SK-N-SH treated with all-trans-retinoic acid at 6 μM for 48 hours (cell line): ENCODE measurements around the gene SORCS2.

ENCODE experiments used
- ARNTL ChIP-seq: fragments of 450-650 bp; formaldehyde crosslinking; IDR thresholded peaks from 2 replicates; pipeline ENCODE4 v1.5.0; 2020; ENCODE audit warnings: low read depth, mild to moderate bottlenecking, moderate library complexity, borderline replicate concordance
- GLIS3 ChIP-seq: fragments of 250-450 bp; sonication (Bioruptor Pico); IDR thresholded peaks from 2 replicates; pipeline ENCODE4 v1.5.0; 2020; ENCODE audit warnings: mild to moderate bottlenecking, moderate library complexity
- ISL1 ChIP-seq: fragments of 250-450 bp; sonication (Bioruptor Pico); IDR thresholded peaks from 2 replicates; pipeline ENCODE4 v2.1.2; 2022; ENCODE audit warnings: mild to moderate bottlenecking, moderate library complexity
- RARB ChIP-seq: fragments of 250-450 bp; sonication (Bioruptor Pico); IDR thresholded peaks from 2 replicates; pipeline ENCODE4 v1.8.0; 2021; ENCODE audit warnings: mild to moderate bottlenecking, moderate library complexity
- TCF4 ChIP-seq: fragments of 250-450 bp; sonication (Bioruptor Pico); IDR thresholded peaks from 2 replicates; pipeline ENCODE4 v1.8.0; 2021; ENCODE audit warnings: mild to moderate bottlenecking, moderate library complexity, borderline replicate concordance
- ZC3H10 ChIP-seq: fragments of 250-450 bp; sonication (Bioruptor Pico); IDR thresholded peaks from 2 replicates; pipeline ENCODE4 v1.5.1; 2021; ENCODE audit warnings: mild to moderate bottlenecking, moderate library complexity
- ZFP3 ChIP-seq: fragments of 250-450 bp; sonication (Bioruptor Pico); IDR thresholded peaks from 2 replicates; pipeline ENCODE4 v1.5.0; 2020; ENCODE audit warnings: mild to moderate bottlenecking, moderate library complexity
- TF ChIP-seq, protein P1 (sequence below): fragments of 250-450 bp; sonication (Bioruptor Pico); IDR thresholded peaks from 2 replicates; pipeline ENCODE4 v1.8.0; 2020; ENCODE audit warnings: mild to moderate bottlenecking, moderate library complexity, borderline replicate concordance
- TF ChIP-seq, protein P2 (sequence below): fragments of 250-450 bp; sonication (Bioruptor Pico); IDR thresholded peaks from 2 replicates; pipeline ENCODE4 v1.5.1; 2020; ENCODE audit warnings: low read depth, mild to moderate bottlenecking, moderate library complexity
- TF ChIP-seq, protein P3 (sequence below): fragments of 250-450 bp; sonication (Bioruptor Pico); IDR thresholded peaks from 2 replicates; pipeline ENCODE4 v1.5.0; 2020; ENCODE audit warnings: mild to moderate bottlenecking, moderate library complexity

DNA sequence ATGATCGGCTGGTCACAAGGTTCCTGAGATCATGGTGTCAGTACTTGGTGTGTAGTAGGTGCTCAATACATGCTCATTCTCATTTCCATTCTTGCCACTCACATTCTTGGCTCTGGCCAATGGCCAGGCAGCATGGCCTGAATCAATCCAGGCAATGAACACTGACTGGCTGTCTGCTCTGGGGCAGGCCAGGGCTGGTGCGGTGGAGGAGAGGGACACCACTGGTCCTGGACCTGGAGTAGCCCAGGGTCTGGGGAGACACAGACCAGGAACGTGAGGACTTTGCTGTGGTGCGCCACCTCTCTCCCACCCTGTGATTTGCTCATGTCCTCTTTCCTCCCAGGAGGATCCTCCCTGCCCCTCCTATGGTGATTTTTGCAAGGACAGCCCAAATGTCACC, 122.9 kb downstream of the SORCS2 start:
- no peak for TF ChIP-seq ZFP3 (CRISPR knock-in tag)
- no peak for TF ChIP-seq GLIS3 (CRISPR knock-in tag)
- no peak for TF ChIP-seq RARB (CRISPR knock-in tag)
- TF ChIP-seq, protein P1, sequence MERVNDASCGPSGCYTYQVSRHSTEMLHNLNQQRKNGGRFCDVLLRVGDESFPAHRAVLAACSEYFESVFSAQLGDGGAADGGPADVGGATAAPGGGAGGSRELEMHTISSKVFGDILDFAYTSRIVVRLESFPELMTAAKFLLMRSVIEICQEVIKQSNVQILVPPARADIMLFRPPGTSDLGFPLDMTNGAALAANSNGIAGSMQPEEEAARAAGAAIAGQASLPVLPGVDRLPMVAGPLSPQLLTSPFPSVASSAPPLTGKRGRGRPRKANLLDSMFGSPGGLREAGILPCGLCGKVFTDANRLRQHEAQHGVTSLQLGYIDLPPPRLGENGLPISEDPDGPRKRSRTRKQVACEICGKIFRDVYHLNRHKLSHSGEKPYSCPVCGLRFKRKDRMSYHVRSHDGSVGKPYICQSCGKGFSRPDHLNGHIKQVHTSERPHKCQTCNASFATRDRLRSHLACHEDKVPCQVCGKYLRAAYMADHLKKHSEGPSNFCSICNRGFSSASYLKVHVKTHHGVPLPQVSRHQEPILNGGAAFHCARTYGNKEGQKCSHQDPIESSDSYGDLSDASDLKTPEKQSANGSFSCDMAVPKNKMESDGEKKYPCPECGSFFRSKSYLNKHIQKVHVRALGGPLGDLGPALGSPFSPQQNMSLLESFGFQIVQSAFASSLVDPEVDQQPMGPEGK (CRISPR knock-in tag): no peak
- TF ChIP-seq, protein P2, sequence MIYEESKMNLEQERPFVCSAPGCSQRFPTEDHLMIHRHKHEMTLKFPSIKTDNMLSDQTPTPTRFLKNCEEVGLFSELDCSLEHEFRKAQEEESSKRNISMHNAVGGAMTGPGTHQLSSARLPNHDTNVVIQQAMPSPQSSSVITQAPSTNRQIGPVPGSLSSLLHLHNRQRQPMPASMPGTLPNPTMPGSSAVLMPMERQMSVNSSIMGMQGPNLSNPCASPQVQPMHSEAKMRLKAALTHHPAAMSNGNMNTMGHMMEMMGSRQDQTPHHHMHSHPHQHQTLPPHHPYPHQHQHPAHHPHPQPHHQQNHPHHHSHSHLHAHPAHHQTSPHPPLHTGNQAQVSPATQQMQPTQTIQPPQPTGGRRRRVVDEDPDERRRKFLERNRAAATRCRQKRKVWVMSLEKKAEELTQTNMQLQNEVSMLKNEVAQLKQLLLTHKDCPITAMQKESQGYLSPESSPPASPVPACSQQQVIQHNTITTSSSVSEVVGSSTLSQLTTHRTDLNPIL (CRISPR knock-in tag): no peak
- no peak for TF ChIP-seq ISL1 (CRISPR knock-in tag)
- TF ChIP-seq TCF4: no peak
- TF ChIP-seq ZC3H10 (CRISPR knock-in tag): no peak
- TF ChIP-seq ARNTL (CRISPR knock-in tag): no peak
- TF ChIP-seq, protein P3, sequence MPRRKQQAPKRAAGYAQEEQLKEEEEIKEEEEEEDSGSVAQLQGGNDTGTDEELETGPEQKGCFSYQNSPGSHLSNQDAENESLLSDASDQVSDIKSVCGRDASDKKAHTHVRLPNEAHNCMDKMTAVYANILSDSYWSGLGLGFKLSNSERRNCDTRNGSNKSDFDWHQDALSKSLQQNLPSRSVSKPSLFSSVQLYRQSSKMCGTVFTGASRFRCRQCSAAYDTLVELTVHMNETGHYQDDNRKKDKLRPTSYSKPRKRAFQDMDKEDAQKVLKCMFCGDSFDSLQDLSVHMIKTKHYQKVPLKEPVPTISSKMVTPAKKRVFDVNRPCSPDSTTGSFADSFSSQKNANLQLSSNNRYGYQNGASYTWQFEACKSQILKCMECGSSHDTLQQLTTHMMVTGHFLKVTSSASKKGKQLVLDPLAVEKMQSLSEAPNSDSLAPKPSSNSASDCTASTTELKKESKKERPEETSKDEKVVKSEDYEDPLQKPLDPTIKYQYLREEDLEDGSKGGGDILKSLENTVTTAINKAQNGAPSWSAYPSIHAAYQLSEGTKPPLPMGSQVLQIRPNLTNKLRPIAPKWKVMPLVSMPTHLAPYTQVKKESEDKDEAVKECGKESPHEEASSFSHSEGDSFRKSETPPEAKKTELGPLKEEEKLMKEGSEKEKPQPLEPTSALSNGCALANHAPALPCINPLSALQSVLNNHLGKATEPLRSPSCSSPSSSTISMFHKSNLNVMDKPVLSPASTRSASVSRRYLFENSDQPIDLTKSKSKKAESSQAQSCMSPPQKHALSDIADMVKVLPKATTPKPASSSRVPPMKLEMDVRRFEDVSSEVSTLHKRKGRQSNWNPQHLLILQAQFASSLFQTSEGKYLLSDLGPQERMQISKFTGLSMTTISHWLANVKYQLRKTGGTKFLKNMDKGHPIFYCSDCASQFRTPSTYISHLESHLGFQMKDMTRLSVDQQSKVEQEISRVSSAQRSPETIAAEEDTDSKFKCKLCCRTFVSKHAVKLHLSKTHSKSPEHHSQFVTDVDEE: no peak
